Activated T-cell treated with anti-CD3 and anti-CD28 coated beads, Interleukin-2, amount 50 U/mL, for 1 hour (primary cell): ENCODE data around the gene XPO6.

ENCODE experiments used
- DNase-seq: peaks from one replicate; pipeline ENCODE4 v3.0.0-alpha.2; 2020

Gene XPO6

DNA sequence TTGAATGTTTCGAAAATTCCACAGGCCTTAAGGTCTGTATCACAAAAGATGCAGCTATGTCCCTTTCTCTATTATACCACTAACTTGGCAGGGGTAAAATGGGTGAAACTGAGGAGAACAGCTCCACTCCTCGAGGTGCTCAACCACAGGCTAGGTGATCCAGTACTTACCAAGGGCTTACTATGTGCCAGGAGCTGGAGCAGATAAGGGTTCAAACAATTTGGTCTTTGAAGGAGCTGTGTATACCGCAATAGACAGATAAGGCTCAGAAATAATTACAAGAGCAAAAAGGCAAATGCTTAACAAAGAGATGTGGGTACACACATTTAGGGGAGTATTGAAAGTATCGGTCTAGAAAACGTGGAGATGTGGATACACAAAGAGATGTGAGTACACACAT, 1.5 kb downstream of the XPO6 start:
- DNase-seq = no peak

DNA sequence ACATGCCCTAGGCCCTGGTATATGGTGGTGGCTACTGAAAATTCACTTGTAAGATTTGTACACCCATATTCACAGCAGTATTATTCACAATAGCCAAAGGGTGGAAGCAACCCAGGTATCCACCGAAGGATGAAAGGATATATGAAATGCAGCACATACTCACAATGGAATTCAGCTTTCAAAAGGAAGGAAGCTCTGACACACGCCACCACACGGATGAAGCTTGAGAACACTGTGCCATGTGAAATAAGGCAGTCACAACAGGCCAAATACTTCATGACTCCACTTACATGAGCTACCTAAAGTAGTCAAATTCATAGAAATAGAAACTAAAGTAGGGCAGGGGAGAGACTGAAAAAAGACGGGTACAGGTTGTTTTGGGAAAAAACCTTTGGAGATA, 2.9 kb downstream of the XPO6 start:
- no peak for DNase-seq

DNA sequence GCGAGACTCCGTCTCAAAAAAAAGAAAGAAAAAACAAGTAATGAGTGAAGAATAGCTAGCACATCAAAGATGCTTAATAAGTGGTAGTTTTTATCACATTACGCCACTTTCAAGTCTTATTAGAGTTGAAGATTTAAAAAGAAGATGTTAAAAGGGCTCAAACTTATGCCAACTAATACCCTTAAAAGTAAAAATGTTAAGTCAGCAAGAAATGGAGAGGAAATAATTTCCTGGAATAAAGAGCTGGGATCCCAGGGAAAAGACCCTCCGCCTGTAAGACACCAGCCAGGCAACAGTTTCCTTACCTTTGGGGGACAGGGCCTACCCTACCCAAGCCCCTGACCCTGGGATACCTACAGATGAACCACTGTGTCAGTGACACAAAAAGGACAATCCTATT, 3.6 kb downstream of the XPO6 start:
- DNase-seq = no peak

DNA sequence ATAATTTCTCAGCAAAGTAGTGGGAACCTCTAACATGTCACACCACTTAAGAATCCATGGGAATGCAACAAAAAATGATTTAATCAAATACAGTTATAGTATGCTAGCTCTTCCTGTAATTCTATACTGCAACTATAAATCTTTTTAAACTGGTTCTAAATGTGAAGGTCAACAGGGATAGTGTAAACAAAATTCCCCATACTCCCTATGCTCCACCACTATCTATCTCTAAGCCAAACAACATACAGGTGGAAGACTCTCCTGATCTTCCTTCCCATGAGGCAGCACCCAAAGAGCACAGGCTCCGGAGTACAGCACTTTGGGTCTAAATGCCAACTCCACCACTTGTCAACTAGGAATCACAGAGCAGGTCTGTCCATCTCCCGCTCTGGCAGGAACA, 4.4 kb downstream of the XPO6 start:
- DNase-seq = no peak

DNA sequence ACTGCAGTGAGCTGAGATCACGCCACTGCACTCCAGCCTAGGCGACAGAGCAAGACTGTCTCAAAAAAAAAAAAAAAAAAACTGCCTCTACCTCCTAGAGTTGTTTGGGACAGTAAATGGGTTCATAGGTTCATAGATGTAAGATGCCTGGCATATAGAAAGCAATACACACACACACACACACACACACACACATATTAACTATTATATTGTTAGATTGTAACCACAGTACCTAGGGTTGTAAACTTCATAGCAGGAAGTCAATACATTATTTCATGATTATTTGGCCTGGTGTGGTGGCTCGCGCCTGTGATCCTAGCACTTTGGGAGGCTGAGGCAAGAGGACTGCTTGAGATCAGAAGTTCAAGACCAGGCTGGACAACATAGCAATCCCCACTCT, 5.8 kb downstream of the XPO6 start:
- no peak for DNase-seq

DNA sequence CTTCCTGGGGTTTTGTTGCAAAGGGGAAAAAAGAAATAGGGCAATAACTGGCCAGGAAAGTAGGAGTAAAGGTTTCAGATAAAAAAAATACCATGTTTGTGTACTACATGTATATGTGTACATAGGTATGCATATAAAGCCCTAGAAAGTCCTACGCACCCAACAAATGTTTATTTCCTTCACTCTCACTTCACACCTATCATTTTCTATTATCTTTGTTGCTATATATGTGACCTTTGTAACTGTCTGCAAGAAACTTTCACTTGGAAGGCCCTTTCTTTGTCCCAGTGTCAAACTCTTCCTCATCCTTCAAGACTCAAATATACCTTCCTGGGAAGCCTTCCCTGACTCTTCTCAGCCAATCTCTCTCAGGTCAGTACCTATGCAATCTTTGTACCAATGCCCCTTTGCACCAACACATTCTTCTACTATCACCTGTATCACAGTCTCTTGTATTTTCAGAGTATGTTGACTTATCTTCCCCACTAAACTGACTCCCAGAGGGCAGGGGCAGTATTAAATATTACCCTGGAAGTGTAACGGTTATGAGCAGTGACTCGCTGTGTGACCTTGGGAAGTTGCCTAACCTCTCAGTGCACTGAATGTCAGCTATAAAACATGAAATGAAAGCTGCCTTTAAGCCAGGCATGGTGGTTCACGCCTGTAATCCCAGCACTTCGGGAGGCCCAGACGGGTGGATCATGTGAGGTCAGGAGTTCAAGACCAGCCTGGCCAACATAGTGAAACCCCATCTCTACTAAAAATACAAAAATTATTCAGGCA, 6.5 kb downstream of the XPO6 start:
- no peak for DNase-seq

DNA sequence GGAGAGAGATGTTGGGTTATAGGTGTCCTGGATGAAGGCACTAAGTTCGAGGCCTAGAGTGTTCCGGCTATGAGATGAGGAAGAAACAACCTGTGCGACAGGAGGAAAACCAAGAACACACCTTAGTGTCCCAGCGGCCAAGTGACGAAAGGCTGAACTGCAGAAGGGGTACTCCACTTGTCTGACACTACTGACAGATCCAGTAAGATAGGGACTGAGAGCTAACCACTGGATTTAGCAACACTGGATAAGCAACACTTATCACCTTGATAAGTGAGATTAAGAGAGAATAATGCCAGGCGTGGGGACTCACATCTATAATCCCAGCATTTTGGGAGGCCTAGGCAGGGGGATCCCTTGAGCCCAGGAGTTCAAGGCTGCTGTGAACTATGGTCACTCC, 7.1 kb downstream of the XPO6 start:
- DNase-seq = no peak

DNA sequence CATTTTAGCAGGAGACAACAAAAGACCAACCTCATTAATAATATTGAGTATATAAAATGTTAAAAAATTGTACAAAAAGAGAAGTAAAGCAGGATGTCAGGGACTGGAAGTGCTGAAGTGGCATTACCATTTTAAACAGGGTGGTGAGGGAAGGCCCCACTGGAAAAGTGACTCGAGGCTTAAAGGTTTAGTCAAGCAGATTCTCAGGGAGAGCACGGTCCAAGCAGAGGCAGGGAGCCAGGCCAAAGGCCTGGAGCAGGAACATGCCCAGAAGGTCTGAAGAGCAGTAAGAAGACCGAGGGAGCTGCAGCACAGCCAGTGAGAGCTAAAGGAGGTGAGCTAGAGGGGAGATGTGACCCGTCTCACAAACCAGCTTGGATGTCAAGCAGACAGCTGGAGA, 7.6 kb downstream of the XPO6 start:
- DNase-seq = no peak

DNA sequence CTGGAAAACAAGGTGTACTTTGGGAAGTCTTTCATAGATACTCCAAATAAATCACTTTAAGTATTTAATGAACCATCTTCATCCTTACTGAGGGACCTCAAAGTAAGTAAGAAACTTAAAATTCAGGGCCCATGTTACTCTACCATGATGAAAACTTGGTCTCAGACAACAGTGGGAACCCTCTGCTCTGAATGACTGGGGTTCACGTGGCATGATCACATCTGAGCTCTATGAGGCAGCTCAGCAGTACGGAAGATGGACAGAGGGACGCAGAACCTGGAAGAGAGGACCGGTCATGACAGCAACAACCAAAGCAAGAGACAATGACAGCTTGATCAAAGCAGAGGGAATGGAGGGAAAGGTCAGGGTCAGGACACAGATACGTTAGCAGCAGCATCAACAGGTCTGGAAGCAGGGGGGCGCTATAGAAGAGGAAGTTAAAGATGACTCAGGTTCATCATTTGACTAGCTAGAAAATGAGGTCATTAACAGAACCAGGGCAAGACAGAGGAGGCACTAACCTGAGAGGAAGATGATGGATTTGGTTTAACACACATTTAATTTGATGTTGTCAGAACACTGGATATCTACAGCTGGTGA, 9.5 kb downstream of the XPO6 start:
- DNase-seq = no peak

DNA sequence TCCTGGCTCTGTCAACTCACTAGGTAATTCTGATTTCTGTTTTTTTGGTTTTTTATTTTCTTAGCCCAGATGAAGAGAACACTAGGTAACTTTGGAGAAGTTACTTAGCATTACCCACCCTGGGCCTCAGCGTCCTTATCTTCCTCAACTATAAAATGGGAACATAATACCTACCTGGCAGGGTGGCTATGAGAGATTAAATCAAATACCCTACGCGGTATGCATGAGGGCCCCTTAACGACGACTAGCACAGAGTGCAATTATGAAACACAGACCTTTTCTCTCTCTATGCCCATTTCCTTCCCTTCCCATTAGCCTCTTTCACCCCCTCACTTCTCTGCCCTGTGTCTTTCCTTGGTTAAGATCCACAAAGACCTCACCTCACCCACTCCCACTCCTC, 11.1 kb downstream of the XPO6 start:
- DNase-seq = no peak

DNA sequence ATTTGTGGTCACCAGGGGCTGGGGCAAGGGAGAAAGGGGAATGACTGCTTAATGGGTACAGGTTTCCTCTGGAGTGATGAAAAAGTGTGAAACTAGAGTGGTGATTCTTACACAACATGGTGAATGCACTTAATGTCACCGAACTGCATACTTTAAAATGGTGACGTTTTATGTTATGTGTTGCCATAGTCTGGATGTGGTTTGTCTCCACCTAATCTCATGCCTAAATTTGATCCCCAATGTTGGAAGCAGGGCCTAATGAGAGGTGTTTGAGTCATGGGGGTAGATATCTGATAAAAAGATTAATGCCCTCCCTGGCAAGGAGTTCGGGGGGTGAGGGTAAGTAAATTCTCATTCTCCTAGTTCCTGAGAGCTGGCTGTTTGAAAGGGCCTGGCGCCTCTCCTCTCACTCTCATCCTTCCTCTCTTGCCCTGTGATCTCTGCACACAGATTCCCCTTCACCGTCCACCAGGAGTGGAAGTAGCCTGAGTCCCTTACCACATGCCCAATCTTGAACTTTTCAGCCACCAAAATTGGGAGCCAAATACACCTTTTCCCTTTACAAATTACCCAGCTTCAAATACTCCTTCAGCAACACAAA, 15.3 kb downstream of the XPO6 start:
- DNase-seq = no peak

DNA sequence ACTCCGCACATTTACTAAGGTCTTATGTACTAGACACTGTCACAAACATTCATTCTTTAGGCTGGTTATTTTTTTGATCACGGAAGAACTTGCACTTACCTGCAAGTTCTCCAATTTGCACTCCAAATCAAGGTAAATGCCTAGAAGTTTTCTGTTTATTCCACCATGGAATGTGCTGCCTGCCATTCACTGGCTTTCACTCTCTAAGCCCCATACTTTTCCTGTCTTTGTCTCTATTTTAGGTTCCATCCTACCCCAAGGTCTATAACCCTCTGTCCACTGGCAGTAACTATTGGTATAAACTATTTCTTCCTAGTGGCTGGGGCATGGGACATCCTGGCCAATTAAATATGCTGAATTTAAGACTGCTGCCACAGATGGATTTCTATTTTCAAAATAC, 15.9 kb downstream of the XPO6 start:
- DNase-seq = no peak

DNA sequence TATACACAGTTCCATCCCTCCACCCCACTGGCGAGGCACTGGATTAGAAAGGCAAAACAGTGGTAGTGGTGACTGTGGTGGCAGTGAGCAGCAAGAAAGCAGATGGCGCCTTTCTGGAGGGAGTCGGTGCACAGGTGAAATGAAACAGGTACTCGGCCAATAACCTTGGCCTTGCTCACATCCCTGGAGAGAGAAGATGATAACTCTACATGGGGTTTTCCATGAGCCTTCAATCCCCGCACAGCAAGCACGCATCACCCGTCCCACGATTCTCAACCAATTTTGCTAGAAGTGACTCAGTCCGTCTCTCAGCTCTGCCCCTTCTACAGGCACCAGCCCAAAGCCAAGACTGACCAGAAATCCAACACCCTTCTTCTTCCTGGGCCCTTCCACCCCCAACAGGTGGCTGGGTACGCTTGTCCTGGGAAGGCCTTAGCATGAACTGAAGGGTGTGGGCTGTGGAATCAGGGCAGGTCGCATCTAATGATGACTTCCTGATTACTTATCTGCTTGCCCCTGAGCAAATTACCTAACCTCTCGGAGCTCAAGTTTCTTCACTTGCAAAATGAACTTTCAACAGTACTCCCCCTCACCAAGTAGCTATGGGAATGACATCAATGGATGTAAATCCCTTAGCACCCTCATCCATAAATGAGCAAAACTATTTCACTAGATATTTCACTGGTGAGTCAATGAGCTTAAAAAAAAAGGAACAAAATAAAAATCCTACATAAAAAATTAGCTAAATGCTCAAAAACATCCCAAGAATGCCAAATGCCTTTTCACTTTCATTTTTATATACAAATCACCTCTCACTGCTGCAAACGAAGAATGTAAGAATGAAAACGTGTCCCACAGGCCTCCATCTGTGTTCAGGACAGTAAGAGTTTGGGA, 18.0 kb downstream of the XPO6 start:
- peak; percentile 45 for DNase-seq

DNA sequence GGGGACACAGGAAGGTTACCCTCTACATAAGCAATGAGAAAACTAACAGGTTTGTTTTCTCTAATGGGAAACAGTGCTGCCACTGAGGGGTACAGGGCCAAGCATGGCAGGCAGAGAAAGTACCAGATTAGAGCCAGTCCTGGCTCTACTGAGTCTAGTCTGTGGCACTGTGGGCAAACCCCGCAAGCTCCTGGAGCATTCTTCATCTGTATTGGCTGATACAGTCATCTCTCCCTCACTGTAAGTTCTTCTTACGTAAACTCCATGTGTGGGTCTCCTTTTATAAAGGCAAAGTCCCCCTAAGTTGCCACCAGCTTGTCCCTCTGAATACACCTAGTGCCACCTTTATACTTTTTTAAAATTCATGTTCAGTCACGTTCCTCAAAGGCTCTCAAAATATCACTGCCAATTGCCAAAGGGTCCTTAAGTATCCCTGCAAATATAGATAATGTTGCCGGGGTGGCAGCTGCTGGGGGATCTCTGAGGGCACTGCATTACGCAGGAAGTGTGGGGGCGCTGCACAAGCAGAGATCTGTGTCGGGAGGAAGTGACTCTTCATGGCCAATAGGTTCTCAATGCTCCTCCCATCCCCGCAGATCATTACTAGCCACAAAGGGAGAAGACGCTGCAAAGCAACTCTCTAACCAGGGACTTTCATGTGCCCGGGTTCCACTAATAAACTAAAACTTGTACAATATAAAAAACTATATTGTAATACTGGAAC, 18.8 kb downstream of the XPO6 start:
- DNase-seq = peak; percentile 72

DNA sequence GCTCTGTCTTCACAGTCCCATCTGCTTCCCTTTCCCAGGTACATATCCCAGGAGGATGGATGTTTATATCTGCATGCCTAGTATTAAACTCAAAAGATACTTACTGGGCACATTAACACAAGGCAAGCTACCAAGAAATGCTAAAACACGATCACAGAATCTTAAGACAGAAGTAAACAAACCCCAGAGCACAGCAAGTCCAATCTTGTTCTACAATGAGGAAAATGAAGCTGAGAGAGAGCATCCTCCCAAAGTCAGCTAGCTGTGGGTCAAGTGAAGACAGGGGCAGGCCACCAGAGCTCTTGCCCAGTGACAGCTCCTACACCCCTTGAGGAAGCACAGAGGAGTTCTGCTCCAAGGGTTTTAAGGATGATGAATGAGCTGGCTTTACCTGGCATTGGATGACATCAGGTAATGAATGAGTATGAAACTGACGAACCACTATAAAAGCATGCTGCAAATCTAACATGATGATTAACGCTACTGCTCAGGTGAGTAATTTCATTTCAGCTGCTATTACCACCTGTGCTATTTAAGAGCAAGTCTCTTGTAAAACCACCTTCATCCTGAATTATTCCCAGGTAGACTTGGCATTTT, 20.3 kb downstream of the XPO6 start:
- DNase-seq = no peak

DNA sequence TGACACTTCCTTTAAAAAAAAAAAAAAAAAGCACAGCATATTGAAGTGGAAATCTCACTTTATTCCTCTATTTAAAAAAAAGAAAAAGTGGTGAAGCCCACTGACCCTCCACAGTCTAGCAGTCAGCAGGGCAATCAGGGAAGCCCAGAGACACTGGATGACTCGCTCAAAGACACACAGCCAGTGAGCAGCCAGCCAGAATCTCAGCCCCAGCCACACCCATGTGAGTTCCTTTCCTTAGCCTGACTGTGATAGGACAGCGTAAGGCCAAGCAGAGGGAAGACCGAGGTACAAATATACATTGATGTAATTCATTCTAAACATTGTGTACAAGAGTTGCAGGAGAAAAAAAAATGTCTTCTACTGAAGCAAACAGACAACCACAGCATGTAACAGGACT, 22.5 kb downstream of the XPO6 start:
- DNase-seq = peak; percentile 41

DNA sequence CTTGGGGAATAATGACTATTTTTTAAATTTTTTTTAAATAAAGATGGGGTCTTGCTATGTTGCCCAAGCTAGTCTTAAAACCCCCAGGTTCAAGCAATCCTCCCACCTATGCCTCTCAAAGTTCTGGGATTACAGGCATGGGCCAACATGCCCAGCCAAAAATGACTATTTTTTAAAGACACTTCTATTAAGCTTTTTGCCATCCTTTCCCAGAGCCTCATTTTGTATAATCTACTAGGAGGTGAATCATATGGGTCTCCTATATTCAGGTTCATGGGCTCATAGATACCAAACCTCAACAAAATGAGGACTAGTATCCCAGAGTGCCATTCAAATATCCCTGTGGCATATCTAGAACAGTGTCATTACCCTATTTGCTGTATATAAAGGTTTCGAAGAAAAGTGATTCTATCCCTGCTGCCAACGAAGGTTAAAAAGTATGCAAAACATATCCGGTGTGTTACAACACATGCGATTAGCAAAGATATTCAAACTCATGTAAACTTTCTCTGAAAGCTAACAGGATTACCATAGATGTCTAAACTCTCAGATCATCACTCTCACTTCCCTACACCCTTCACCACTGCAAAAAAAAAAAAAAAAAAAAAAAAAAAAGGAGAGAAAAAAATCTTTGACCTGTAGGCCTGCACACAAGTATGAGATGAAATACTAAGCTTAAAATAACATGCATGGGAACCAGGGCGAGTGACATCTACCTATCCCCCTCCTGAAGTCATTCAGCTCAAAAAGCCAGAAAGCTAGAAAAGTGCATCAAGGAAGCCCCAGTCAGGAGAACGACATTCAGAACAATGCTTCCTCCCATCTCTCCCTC, 23.5 kb downstream of the XPO6 start:
- no peak for DNase-seq

DNA sequence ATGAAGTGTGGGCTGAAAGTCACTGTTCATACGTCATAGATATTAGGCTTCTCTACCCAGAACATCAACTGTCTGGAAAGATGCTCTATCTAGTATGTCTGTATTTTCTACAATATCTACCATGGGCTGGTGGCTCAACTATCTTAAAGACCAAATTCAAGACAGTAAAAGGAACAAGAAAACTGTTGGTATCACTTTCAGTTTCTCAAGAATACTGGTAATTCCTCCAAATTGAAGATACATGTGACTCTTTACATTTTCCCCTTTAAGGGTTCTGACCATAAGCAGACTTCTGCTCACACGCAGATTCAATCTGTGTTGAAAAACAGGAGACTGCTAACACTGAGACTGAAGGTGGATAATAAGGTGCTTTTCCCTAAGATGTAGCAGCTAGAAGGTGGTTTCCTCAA, 24.2 kb downstream of the XPO6 start:
- DNase-seq = no peak

DNA sequence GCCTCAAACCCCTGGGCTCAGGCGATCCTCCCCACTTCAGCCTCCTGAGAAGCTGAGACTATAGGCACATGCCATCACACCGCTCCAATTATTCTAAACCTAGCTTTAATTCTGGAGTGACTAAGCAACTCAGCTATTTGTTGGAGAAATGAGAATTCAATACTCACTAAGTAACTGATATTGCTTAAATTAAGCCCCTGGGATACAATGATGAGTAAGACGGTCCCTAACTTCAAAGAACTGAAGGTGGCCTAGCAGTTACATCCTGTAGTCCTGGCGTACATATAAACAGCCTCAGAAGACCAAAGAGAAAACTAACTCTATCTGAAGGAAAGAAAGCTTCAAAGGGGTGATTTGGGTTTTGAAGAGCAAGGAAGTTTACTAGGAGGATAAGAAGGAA, 25.0 kb downstream of the XPO6 start:
- no peak for DNase-seq

DNA sequence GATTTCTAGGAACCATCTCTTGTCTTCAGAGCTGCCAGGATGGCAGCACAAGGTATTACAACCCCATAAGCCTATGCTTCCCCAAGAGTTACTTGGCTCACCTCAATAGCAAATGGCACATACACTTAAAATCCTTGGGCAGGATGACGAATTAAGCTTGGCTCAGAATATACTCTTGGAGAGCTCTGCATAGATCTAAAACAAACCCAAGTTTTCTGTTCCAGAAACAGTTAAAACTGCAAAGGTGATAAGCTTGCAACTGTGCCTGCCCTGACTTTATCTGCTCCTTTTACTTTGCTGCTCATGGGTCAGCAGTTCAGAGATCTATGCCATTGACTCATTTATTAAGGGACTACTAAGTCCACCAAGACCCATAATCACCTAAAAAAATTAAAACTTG, 26.1 kb downstream of the XPO6 start:
- DNase-seq = no peak

DNA sequence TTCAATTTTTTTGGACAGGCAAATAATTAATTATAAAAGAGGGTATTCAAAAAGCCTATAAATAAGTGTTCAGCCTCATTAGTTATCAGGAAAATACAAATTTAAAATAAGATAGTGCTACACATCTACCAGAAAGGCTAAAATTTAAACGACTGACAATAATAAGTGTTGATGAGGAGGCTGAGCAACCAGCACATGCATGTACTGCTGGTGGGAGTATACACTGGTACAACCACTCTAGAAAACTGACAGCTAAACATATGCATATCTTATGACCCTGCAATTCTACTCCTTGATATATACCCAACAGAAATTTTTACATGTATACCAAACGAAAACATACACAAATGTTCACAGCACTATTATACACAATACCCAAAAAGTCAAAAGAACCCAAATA, 27.1 kb downstream of the XPO6 start:
- DNase-seq = no peak

DNA sequence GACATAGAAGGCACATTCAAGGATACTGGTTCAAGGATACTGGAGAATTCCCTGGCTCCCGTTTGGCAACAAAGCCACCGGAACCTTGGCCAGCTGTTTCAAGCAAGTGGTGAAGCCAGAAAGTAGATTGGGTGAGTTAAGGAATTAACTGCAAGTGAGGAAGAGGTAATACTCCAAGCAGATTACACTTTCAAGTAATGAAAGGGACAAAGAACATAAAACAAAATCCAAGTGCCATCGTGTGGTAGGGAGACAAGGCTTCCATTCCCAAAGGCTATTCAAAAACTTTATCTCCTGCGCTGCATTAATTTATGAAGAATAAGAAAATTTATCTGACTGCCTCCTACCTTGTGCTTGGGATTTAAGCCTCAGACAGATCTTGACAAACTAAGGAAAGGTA, 27.8 kb downstream of the XPO6 start:
- no peak for DNase-seq
